Ishikawa (cell line): Measurements from ENCODE around the gene PLS1.

Experiments used
- EP300 ChIP-seq: IDR thresholded peaks from 2 replicates; pipeline ENCODE4 v1.6.1; 2012; ENCODE audit warnings: borderline replicate concordance
- FOXM1 ChIP-seq: IDR thresholded peaks from 2 replicates; pipeline ENCODE4 v1.6.1; 2012; ENCODE audit warnings: low read depth, borderline replicate concordance
- MAX ChIP-seq: IDR thresholded peaks from 2 replicates; pipeline ENCODE4 v1.6.1; 2012
- NFIC ChIP-seq: IDR thresholded peaks from 2 replicates; pipeline ENCODE4 v1.6.1; 2012
- RAD21 ChIP-seq: IDR thresholded peaks from 2 replicates; pipeline ENCODE4 v1.6.1; 2012; ENCODE audit warnings: low read depth
- REST ChIP-seq: IDR thresholded peaks from 2 replicates; pipeline ENCODE4 v1.6.1; 2012; ENCODE audit warnings: low read depth, mild to moderate bottlenecking
- TAF1 ChIP-seq: IDR thresholded peaks from 2 replicates; pipeline ENCODE4 v1.6.1; 2012; ENCODE audit warnings: low read depth, mild to moderate bottlenecking
- TCF12 ChIP-seq: IDR thresholded peaks from 2 replicates; pipeline ENCODE4 v1.6.1; 2012; ENCODE audit warnings: low read depth
- TEAD4 ChIP-seq: IDR thresholded peaks from 2 replicates; pipeline ENCODE4 v1.6.1; 2012
- YY1 ChIP-seq: IDR thresholded peaks from 2 replicates; pipeline ENCODE4 v1.6.1; 2012; ENCODE audit warnings: low read depth

GRCh38 chr3:142706321-142707127 lies 110.3 kb downstream of the PLS1 start:
- TF ChIP-seq TAF1, result no peak
- TF ChIP-seq YY1, result no peak
- TF ChIP-seq EP300, result no peak
- TF ChIP-seq RAD21, result no peak
- TF ChIP-seq NFIC, result no peak
- no peak for TF ChIP-seq REST
- no peak for TF ChIP-seq TEAD4
- no peak for TF ChIP-seq MAX
- TF ChIP-seq TCF12, result no peak
- TF ChIP-seq FOXM1, result no peak
